HG03432 (cell line): Measurements from ENCODE around the gene SETD1B.

Experiments
- ATAC-seq: cut with Tn5 transposase; IDR thresholded peaks from one replicate; pipeline ENCODE4 v1.9.1; 2021; ENCODE audit warnings: mild to moderate bottlenecking, moderate library complexity; ENCODE audit not compliant: unreplicated experiment

Gene SETD1B

GRCh38 chr12:121822393-121823100 is 18.7 kb downstream of the SETD1B start:
- no peak for ATAC-seq

GRCh38 chr12:121823101-121823726 is 19.4 kb downstream of the SETD1B start:
- ATAC-seq: no peak

GRCh38 chr12:121823727-121824115 is 19.9 kb downstream of the SETD1B start:
- ATAC-seq: no peak

GRCh38 chr12:121825041-121825523 is 21.3 kb downstream of the SETD1B start:
- ATAC-seq: no peak

GRCh38 chr12:121826318-121827150 is 22.7 kb downstream of the SETD1B start:
- no peak for ATAC-seq

- ATAC-seq: no peak
Measured at GRCh38 chr12:121827351-121828099, 23.7 kb downstream of the SETD1B start.

GRCh38 chr12:121828306-121828705 is 24.5 kb downstream of the SETD1B start:
- no peak for ATAC-seq

- no peak for ATAC-seq
Measured at GRCh38 chr12:121828826-121829225, 25.0 kb downstream of the SETD1B start.

- ATAC-seq: no peak
Measured at GRCh38 chr12:121829250-121829918, 25.6 kb downstream of the SETD1B start.

GRCh38 chr12:121830134-121830533 is 26.3 kb downstream of the SETD1B start:
- no peak for ATAC-seq

- no peak for ATAC-seq
Measured at GRCh38 chr12:121830588-121831265, 26.9 kb downstream of the SETD1B start.

- no peak for ATAC-seq
Measured at GRCh38 chr12:121831571-121832245, 27.9 kb downstream of the SETD1B start.

- ATAC-seq: no peak
Measured at GRCh38 chr12:121837680-121838079, 33.9 kb downstream of the SETD1B start.

- no peak for ATAC-seq
Measured at GRCh38 chr12:121838126-121838525, 34.3 kb downstream of the SETD1B start.

- ATAC-seq: peak; percentile 94
Measured at GRCh38 chr12:121839106-121839992, 35.5 kb downstream of the SETD1B start.

GRCh38 chr12:121839993-121840761 is 36.4 kb downstream of the SETD1B start:
- no peak for ATAC-seq

- no peak for ATAC-seq
Measured at GRCh38 chr12:121843236-121843982, 39.6 kb downstream of the SETD1B start.
